A673 (cell line): ENCODE results near the gene VSTM2A. TPM values are rescaled to one million over a fixed set of nuclear protein-coding genes. Genes with fewer than 3 reads are reported as not detected.

Experiments used
- BruUV-seq: library from RNA; stranded (reverse); fragments of 400-500 nt; replicated peaks from 2 replicates; lab custom pipeline; 2021; lab: Mats Ljungman, UMichigan
- CTCF ChIA-PET: fragments of 300-600 bp; sonication (Branson Sonifier 250); formaldehyde crosslinking; loops from one replicate; lab custom pipeline; 2022; ENCODE audit warnings: antibody characterized with exemption; lab: Charles Lee
- POLR2A ChIA-PET: fragments of 300-600 bp; sonication (Branson Sonifier 250); formaldehyde crosslinking; loops from one replicate; lab custom pipeline; 2022; ENCODE audit warnings: antibody characterized with exemption; ENCODE audit not compliant: low non-redundant PET; lab: Charles Lee
- DNase-seq: peaks from one replicate; pipeline ENCODE4 v3.0.0-alpha.2; 2015; ENCODE audit warnings: low spot score
- H3K27ac ChIP-seq: fragments of 200-600 bp; sonication (generic); 2 replicates; pipeline ENCODE4 v1.5.1; 2016; ENCODE audit warnings: mixed run types, low read depth, mild to moderate bottlenecking, mixed read lengths, antibody characterized with exemption, low read length; ENCODE audit not compliant: poor library complexity, severe bottlenecking
- H3K27me3 ChIP-seq: fragments of 200-600 bp; sonication (generic); replicated peaks from 2 replicates; pipeline ENCODE4 v1.6.1; 2017; ENCODE audit warnings: mixed run types, low read depth, mild to moderate bottlenecking, mixed read lengths, antibody characterized with exemption, low read length; ENCODE audit not compliant: insufficient read depth, poor library complexity
- H3K36me3 ChIP-seq: fragments of 200-600 bp; sonication (generic); 2 replicates; pipeline ENCODE4 v1.6.1; 2016; ENCODE audit warnings: mixed run types, mild to moderate bottlenecking, mixed read lengths, antibody characterized with exemption, low read length; ENCODE audit not compliant: insufficient read depth, poor library complexity, severe bottlenecking
- H3K4me1 ChIP-seq: fragments of 200-600 bp; sonication (generic); 2 replicates; pipeline ENCODE4 v1.6.1; 2017; ENCODE audit warnings: mixed run types, mild to moderate bottlenecking, mixed read lengths, antibody characterized with exemption, low read length; ENCODE audit not compliant: insufficient read depth, poor library complexity, severe bottlenecking
- H3K4me3 ChIP-seq: fragments of 200-600 bp; sonication (generic); 2 replicates; pipeline ENCODE4 v1.5.1; 2016; ENCODE audit warnings: low read depth, mixed run types, mild to moderate bottlenecking, mixed read lengths, low read length; ENCODE audit not compliant: poor library complexity, severe bottlenecking
- H3K9me3 ChIP-seq: fragments of 200-600 bp; sonication (generic); 2 replicates; pipeline ENCODE4 v1.6.1; 2016; ENCODE audit warnings: mixed run types, low read depth, mild to moderate bottlenecking, mixed read lengths, antibody characterized with exemption, low read length; ENCODE audit not compliant: poor library complexity, severe bottlenecking
- EZH2 ChIP-seq: fragments of 200-600 bp; sonication (generic); IDR thresholded peaks from 2 replicates; pipeline ENCODE4 v1.6.1; 2017; ENCODE audit warnings: borderline replicate concordance, low read depth, mild to moderate bottlenecking, mixed read lengths, antibody characterized with exemption, low read length; ENCODE audit not compliant: poor library complexity, severe bottlenecking
- intact Hi-C: fragments of 100-400 bp; cut with micrococcal nuclease; formaldehyde crosslinking; loops from one replicate; pipeline ENCODE4 v1.10.0; 2022; ENCODE audit not compliant: unreplicated experiment
- total RNA-seq: library from RNA; stranded (reverse); gene quantifications from 2 replicates; pipeline ENCODE4 v1.2.3, GENCODE V29; 2021
- TF ChIP-seq, protein P1 (sequence below): fragments of 300-800, 200-600 bp; sonication (generic); conservative IDR thresholded peaks from 2 replicates; pipeline ENCODE4 v1.5.1; 2017; ENCODE audit warnings: low read depth, mild to moderate bottlenecking, antibody characterized with exemption, low read length, moderate library complexity, mixed read lengths

Gene VSTM2A
- total RNA-seq, 1 experiment from 2014 or later = not detected

DNA sequence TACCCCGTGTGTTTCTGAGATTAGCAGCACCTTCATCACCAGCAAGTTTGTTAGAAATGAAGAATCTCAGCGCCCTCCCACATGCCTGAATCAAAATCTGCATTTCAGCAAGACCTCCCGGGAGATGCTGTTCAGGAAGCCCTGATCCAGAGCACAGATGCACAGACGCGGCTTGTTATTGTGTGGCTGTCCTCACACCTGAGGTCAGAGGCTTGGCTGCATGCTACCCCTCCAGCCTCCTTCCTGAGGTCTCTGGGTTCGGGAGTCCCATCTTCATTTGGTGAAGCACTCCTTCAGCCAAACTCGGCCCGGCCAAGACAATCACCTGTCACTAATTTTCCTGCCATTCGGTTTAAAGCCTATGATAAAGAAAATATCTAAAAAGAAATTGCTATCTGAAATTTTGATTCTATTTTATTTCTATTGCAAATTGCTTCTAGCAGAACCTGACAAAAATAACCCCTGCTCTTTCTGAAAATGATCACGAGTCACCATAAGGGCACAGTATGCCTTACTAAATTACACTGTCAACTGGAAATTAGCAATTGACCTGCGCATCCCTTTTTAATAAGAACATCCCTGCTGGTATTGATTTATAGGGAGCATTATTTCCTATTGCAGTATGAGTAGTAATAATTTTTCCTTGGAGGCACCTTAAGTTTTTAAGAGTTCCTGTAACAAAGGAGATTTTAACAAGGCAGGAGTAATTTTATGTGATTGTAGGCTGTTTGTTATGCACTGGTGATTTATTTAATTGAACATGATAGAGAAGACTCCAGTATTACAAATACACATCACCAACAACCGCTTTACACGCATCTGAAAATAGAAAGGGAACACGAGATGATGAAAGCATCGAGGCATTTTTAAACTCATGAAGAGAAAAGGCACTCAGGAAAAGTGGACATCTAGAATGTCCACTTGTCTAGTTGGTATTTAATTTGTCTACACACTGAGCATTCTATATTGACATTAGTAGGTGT is 49.5 kb downstream of the VSTM2A start:
- no TSS peak for BruUV-seq
- H3K36me3 ChIP-seq = no peaks in the 10 kb centered on the region
- POLR2A ChIA-PET = no interaction called here
- no peaks in the 10 kb centered on the region for H3K27me3 ChIP-seq
- no peak for DNase-seq
- intact Hi-C loops = no loop called here
- H3K4me1 ChIP-seq = no peaks in the 10 kb centered on the region
- CTCF ChIA-PET = no interaction called here
- TF ChIP-seq EZH2 = no peak
- TF ChIP-seq, protein P1, sequence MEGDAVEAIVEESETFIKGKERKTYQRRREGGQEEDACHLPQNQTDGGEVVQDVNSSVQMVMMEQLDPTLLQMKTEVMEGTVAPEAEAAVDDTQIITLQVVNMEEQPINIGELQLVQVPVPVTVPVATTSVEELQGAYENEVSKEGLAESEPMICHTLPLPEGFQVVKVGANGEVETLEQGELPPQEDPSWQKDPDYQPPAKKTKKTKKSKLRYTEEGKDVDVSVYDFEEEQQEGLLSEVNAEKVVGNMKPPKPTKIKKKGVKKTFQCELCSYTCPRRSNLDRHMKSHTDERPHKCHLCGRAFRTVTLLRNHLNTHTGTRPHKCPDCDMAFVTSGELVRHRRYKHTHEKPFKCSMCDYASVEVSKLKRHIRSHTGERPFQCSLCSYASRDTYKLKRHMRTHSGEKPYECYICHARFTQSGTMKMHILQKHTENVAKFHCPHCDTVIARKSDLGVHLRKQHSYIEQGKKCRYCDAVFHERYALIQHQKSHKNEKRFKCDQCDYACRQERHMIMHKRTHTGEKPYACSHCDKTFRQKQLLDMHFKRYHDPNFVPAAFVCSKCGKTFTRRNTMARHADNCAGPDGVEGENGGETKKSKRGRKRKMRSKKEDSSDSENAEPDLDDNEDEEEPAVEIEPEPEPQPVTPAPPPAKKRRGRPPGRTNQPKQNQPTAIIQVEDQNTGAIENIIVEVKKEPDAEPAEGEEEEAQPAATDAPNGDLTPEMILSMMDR = no peak
- H3K4me3 ChIP-seq = no peak overlapping the region
- H3K27ac ChIP-seq = no peak overlapping the region
- peaks cover 32% of the 10 kb centered on the region for H3K9me3 ChIP-seq

DNA sequence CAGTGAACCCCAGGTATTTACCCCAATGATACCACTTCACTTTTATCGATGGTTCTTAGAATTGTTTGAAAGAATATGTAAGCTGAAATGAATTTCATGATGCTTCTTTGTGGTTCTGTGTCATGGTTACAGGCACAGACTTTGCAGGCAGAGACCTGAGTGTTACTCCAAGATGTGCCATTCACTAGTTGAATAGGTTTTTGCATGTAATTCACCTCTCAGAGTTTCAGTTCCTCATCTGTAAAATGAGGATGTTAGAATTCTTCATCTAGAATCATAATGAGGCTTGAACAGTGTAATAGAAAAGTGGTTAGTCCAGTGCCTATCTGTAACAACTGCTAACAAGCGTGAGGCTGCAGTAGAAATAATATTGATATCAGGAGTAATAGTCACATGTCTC is 54.6 kb downstream of the VSTM2A start:
- TF ChIP-seq EZH2 = no peak
- TF ChIP-seq, protein P1 = no peak
- Histone ChIP-seq H3K9me3 (peaks cover 29% of the 10 kb centered on the region), H3K27ac (no peak overlapping the region), H3K27me3 (no peaks in the 10 kb centered on the region), H3K4me1 (no peaks in the 10 kb centered on the region), H3K36me3 (no peaks in the 10 kb centered on the region), H3K4me3 (no peak overlapping the region)
- no TSS peak for BruUV-seq
- intact Hi-C loops = no loop called here
- DNase-seq = no peak
- POLR2A ChIA-PET = no interaction called here
- CTCF ChIA-PET = no interaction called here

DNA sequence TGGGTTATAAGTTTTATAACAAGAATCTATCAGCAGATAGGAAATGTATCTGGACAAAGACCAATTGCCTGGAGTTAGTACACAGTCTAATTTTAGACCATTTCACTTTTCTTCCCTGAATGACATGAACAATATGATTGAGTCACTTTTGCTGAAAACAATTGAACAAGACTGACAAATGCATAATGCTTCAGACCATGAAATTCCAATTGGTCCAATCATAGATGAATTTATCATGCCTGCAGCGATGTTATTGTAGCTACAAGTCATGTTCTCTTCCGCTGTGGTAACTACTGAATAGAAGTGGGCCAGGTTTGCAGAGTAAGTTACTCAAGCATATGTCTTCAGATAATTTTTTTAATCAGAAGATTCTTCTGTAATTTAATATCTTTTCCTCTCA is 73.4 kb downstream of the VSTM2A start:
- intact Hi-C loops = no loop called here
- no peak for DNase-seq
- H3K4me1 ChIP-seq = no peaks in the 10 kb centered on the region
- BruUV-seq = no TSS peak
- H3K27ac ChIP-seq = no peak overlapping the region
- H3K27me3 ChIP-seq = no peaks in the 10 kb centered on the region
- H3K4me3 ChIP-seq = no peak overlapping the region
- ChIA-PET CTCF (no interaction called here), POLR2A (no interaction called here)
- no peaks in the 10 kb centered on the region for H3K36me3 ChIP-seq
- TF ChIP-seq EZH2 = no peak
- TF ChIP-seq, protein P1 = no peak
- H3K9me3 ChIP-seq = peaks cover 25% of the 10 kb centered on the region

Other genes with a start within 250 kb of the VSTM2A start
- gene SEC61G, start 216.8 kb downstream of the VSTM2A start, total RNA-seq = 129 and 136 TPM in 2 replicates